Endothelial cell of umbilical vein (primary cell): Measurements from ENCODE around the gene FNDC5. TPM values are rescaled to one million over a fixed set of nuclear protein-coding genes. Genes with fewer than 3 reads are reported as not detected.

Experiments
- BruUV-seq: library from RNA; stranded (reverse); fragments of 400-500 nt; replicated peaks from 2 replicates; lab custom pipeline; 2021; lab: Mats Ljungman, UMichigan
- CTCF ChIA-PET: fragments of 300-600, 350-600 bp; sonication (Branson Sonifier 250); formaldehyde crosslinking; loops from one replicate; lab custom pipeline; 2021; ENCODE audit warnings: antibody characterized with exemption, inconsistent platforms; lab: Charles Lee
- POLR2A ChIA-PET: fragments of 300-600, 350-600 bp; sonication (Branson Sonifier 250); formaldehyde crosslinking; loops from one replicate; lab custom pipeline; 2021; ENCODE audit warnings: antibody characterized with exemption, inconsistent platforms; lab: Charles Lee
- DNase-seq: peaks from one replicate; pipeline ENCODE4 v3.0.0-alpha.2; 2011; ENCODE audit warnings: low read depth, low spot score
- FAIRE-seq: peaks from 2 replicates; lab custom pipeline; 2011; peaks lifted over from hg19 to GRCh38; lab: Jason Lieb, UNC
- H2AFZ ChIP-seq: 2 replicates; pipeline ENCODE4 v1.6.0; 2012; ENCODE audit warnings: low read depth, low read length, control low read depth, inconsistent platforms
- H3K27ac ChIP-seq: 2 replicates; pipeline ENCODE4 v1.5.1; 2011; ENCODE audit warnings: low read depth, mild to moderate bottlenecking, control low read depth, low read length, moderate library complexity; ENCODE audit not compliant: insufficient read depth
- H3K27me3 ChIP-seq, 2 experiments: 2 replicates each; pipeline versions ENCODE4 v1.6.0 to v1.6.1; 2011; ENCODE audit warnings: low read length in 2 of 2, mixed read lengths in 1 of 2; ENCODE audit not compliant: control insufficient read depth in 2 of 2, insufficient read depth in 2 of 2
- H3K36me3 ChIP-seq, 2 experiments: 2 replicates in 1 of 2; 3 replicates in 1 of 2; pipeline ENCODE4 v1.5.1; 2011; ENCODE audit warnings: low read length in 2 of 2, mild to moderate bottlenecking in 1 of 2, moderate library complexity in 1 of 2; ENCODE audit not compliant: control insufficient read depth in 2 of 2, insufficient read depth in 2 of 2; ENCODE audit errors: extremely low read depth in 1 of 2
- H3K4me1 ChIP-seq: 3 replicates; pipeline ENCODE4 v1.5.1; 2011; ENCODE audit warnings: mild to moderate bottlenecking, low read length; ENCODE audit not compliant: control insufficient read depth, insufficient read depth; ENCODE audit errors: extremely low read depth
- H3K4me2 ChIP-seq: 2 replicates; pipeline ENCODE4 v1.6.1; 2011; ENCODE audit warnings: low read length, control low read depth, mixed read lengths; ENCODE audit not compliant: insufficient read depth
- H3K4me3 ChIP-seq, 3 experiments: fragments of 200-600 bp in 1 of 3; sonication (generic), shearing (Covaris generic) in 1 of 3; replicated peaks in 1 of 3; 2 replicates each; pipeline ENCODE4 v1.5.1; 2011 to 2016; ENCODE audit warnings: control low read depth in 3 of 3, low read length in 3 of 3, mild to moderate bottlenecking in 2 of 3, inconsistent platforms in 1 of 3, low read depth in 1 of 3, moderate library complexity in 1 of 3; ENCODE audit not compliant: insufficient read depth in 1 of 3
- H3K79me2 ChIP-seq: 2 replicates; pipeline ENCODE4 v1.6.0; 2012; ENCODE audit warnings: low read length, inconsistent platforms; ENCODE audit not compliant: control insufficient read depth, insufficient read depth
- H3K9ac ChIP-seq: replicated peaks from 2 replicates; pipeline ENCODE3; 2011; ENCODE audit warnings: low read length, control low read depth; ENCODE audit not compliant: insufficient read depth; ENCODE audit errors: extremely low read depth
- H3K9me1 ChIP-seq: replicated peaks from 3 replicates; pipeline ENCODE4 v1.6.0; 2011; ENCODE audit warnings: mild to moderate bottlenecking, low read length; ENCODE audit not compliant: control insufficient read depth, insufficient read depth; ENCODE audit errors: extremely low read depth
- H3K9me3 ChIP-seq: replicated peaks from 2 replicates; pipeline ENCODE4 v1.5.1; 2012; ENCODE audit warnings: low read length, inconsistent platforms; ENCODE audit not compliant: control insufficient read depth, insufficient read depth
- H4K20me1 ChIP-seq: replicated peaks from 2 replicates; pipeline ENCODE3; 2011; ENCODE audit warnings: mild to moderate bottlenecking, low read length; ENCODE audit not compliant: control insufficient read depth, insufficient read depth; ENCODE audit errors: extremely low read depth
- EZH2 ChIP-seq: IDR thresholded peaks from 2 replicates; pipeline ENCODE4 v1.6.1; 2012; ENCODE audit warnings: borderline replicate concordance, low read depth, mild to moderate bottlenecking, moderate library complexity, low read length, inconsistent platforms; ENCODE audit not compliant: severe bottlenecking
- GATA2 ChIP-seq: IDR thresholded peaks from 2 replicates; pipeline ENCODE4 v1.7.0; 2011; ENCODE audit warnings: low read depth, mild to moderate bottlenecking, moderate library complexity, mixed read lengths, low read length; ENCODE audit not compliant: insufficient read length, insufficient read depth
- JUN ChIP-seq: IDR thresholded peaks from 2 replicates; pipeline ENCODE4 v1.6.1; 2011; ENCODE audit warnings: borderline replicate concordance, low read depth; ENCODE audit not compliant: insufficient read length, insufficient read depth
- POLR2AphosphoS5 ChIP-seq: IDR thresholded peaks from 2 replicates; pipeline ENCODE4 v1.6.1; 2012; ENCODE audit warnings: low read depth, mild to moderate bottlenecking, control low read depth, low read length, moderate library complexity; ENCODE audit not compliant: insufficient read depth
- dilution Hi-C: fragments of 300-500 bp; cut with MboI; formaldehyde crosslinking; loops from one replicate; pipeline ENCODE4 v1.15.0; 2019; ENCODE audit warnings: low sequenced_read_pairs; ENCODE audit not compliant: extremely low pct_ligation_motif_present
- intact Hi-C: fragments of 100-400 bp; cut with micrococcal nuclease; formaldehyde crosslinking; loops from one replicate; pipeline ENCODE4 v1.10.0; 2022
- polyA plus RNA-seq, 4 experiments: library from polyadenylated mRNA; depleted of rRNA in 3 of 4; stranded (reverse) in 3 of 4; unstranded in 1 of 4; fragments of >200 nt; gene quantifications; 2 replicates each; pipeline versions ENCODE4 v1.2.1 to v1.2.3, GENCODE V29; 2011 to 2012; ENCODE audit warnings: missing spikeins in 1 of 4
- total RNA-seq: library from RNA; stranded (reverse); gene quantifications from 2 replicates; pipeline ENCODE4 v1.2.3, GENCODE V29; 2021
- TF ChIP-seq, protein P1 (sequence below): IDR thresholded peaks from 2 replicates; pipeline ENCODE4 v1.6.1; 2011; ENCODE audit not compliant: insufficient read depth, insufficient read length
- TF ChIP-seq, protein P2 (sequence below), 2 donors: IDR thresholded peaks; 1 replicate in 1 of 2; 2 replicates in 1 of 2; pipeline ENCODE4 v1.5.1; 2011; ENCODE audit warnings: low read length in 2 of 2, mild to moderate bottlenecking in 2 of 2, moderate library complexity in 2 of 2, control low read depth in 1 of 2, inconsistent platforms in 1 of 2, low read depth in 1 of 2; ENCODE audit not compliant: insufficient read depth in 1 of 2; ENCODE audit errors: extremely low read depth in 1 of 2

The FNDC5 gene
- total and polyA plus RNA-seq, 2 donors (not counting 3 experiments of a cell fraction or from before 2014, with no cell fraction given): 0.14 to 0.64 TPM

DNA sequence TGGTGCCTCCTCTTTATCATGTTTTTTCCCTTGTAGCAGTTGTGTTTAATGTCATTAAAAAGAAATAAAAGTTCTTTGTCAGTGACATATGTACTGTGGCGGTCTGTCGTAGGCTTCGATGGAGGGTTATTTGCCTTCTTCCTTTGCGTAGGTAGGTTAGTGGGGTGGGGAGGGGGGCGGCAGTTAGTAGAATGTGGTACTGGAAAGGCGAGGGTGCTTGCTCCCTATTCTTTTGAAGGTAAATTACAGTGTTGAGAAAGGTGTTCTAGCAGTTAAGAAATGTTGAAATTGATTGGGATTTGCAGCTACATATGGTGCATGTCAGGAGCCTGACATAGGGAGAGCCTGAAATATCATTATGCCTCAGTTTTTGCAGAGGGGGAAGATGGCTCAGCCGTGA, 11.9 kb downstream of the FNDC5 start:
- Histone ChIP-seq H3K9ac (no peak overlapping the region), H3K4me3 (no peak overlapping the region), H3K9me1 (no peaks in the 10 kb centered on the region), H2AFZ (no peak overlapping the region), H3K27me3 (no peaks in the 10 kb centered on the region), H3K27ac (no peak overlapping the region), H3K79me2 (no peaks in the 10 kb centered on the region), H3K4me1 (peaks cover 9% of the 10 kb centered on the region), H3K36me3 (peaks cover 5 to 9% of the 10 kb centered on the region in 2 experiments), H4K20me1 (no peaks in the 10 kb centered on the region), H3K9me3 (no peaks in the 10 kb centered on the region), H3K4me2 (no peak overlapping the region)
- FAIRE-seq: no peak
- dilution Hi-C loops (no loop called here), intact Hi-C loops (no loop called here)
- POLR2A ChIA-PET: interaction anchor here (0.6 kb wide), 1 partner anchor 600 kb away, joined by 5 read pairs; no protein-coding TSS in a partner anchor
- TF ChIP-seq, protein P1, sequence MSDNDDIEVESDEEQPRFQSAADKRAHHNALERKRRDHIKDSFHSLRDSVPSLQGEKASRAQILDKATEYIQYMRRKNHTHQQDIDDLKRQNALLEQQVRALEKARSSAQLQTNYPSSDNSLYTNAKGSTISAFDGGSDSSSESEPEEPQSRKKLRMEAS: no peak
- TF ChIP-seq, protein P2, sequence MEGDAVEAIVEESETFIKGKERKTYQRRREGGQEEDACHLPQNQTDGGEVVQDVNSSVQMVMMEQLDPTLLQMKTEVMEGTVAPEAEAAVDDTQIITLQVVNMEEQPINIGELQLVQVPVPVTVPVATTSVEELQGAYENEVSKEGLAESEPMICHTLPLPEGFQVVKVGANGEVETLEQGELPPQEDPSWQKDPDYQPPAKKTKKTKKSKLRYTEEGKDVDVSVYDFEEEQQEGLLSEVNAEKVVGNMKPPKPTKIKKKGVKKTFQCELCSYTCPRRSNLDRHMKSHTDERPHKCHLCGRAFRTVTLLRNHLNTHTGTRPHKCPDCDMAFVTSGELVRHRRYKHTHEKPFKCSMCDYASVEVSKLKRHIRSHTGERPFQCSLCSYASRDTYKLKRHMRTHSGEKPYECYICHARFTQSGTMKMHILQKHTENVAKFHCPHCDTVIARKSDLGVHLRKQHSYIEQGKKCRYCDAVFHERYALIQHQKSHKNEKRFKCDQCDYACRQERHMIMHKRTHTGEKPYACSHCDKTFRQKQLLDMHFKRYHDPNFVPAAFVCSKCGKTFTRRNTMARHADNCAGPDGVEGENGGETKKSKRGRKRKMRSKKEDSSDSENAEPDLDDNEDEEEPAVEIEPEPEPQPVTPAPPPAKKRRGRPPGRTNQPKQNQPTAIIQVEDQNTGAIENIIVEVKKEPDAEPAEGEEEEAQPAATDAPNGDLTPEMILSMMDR (IDR thresholded peaks at IDR 0.05; ENCODE audit: extremely low read depth in 1 of 2, insufficient read depth in 1 of 2, low read depth in 1 of 2, low read length in 2 of 2): no peak
- no peak for TF ChIP-seq EZH2
- no peak for TF ChIP-seq GATA2
- TF ChIP-seq JUN: no peak
- no peak for TF ChIP-seq POLR2AphosphoS5
- BruUV-seq: no TSS peak
- DNase-seq: no peak
- CTCF ChIA-PET: interaction anchor here (0.6 to 1.7 kb wide), 4 partner anchors 14 to 338 kb away, joined by 3 read pairs; no protein-coding TSS in a partner anchor
